Left renal cortex interstitium (tissue), 4 donors: ENCODE data around the gene FAT1. TPM values are rescaled to one million over a fixed set of nuclear protein-coding genes. Genes with fewer than 3 reads are reported as not detected.
"Not testable (repeated sequence)": the region's sequence is repeated elsewhere in the genome, so short reads cannot be mapped to it uniquely, and the experiment has no call there.

Experiments
- DNase-seq, 4 donors: peaks; one replicate each; pipeline ENCODE4 v3.0.0-alpha.2; 2013; ENCODE audit warnings: low read depth in 4 of 4, low spot score in 2 of 4, missing footprints in 1 of 4
- polyA plus RNA-seq, 4 donors: library from polyadenylated mRNA; unstranded; fragments of 120-200 nt; gene quantifications; one replicate each; pipeline ENCODE4 v1.2.1, GENCODE V29; 2013; ENCODE audit not compliant: insufficient read length in 4 of 4

Gene FAT1
- 100 to 1,000 TPM; 210 to 263 (median 239) TPM for polyA plus RNA-seq

- DNase-seq = peak in 3 of 4 donors; percentile 68 to 78 (median 73)
Measured at GRCh38 chr4:186723292-186724057, at the start of gene FAT1. TSS of gene FAT1 (minus strand) at chr4:186723856. CDS start at chr4:186709827, 14,029 bp downstream.

- no peak for DNase-seq
Measured at GRCh38 chr4:186772936-186773487, 49.4 kb upstream of the FAT1 start.

- no peak for DNase-seq
Measured at GRCh38 chr4:186771624-186772023, 48.0 kb upstream of the FAT1 start.

- DNase-seq = no peak
Measured at GRCh38 chr4:186770481-186771175, 47.0 kb upstream of the FAT1 start.

GRCh38 chr4:186767794-186768193 lies 44.1 kb upstream of the FAT1 start:
- DNase-seq = no peak

GRCh38 chr4:186765673-186766546 lies 42.3 kb upstream of the FAT1 start:
- DNase-seq = no peak

GRCh38 chr4:186765138-186765537 lies 41.5 kb upstream of the FAT1 start:
- DNase-seq = no peak

GRCh38 chr4:186764457-186764856 lies 40.8 kb upstream of the FAT1 start:
- no peak for DNase-seq

- no peak for DNase-seq
Measured at GRCh38 chr4:186762865-186763264, 39.2 kb upstream of the FAT1 start.

GRCh38 chr4:186762361-186762760 lies 38.7 kb upstream of the FAT1 start:
- no peak for DNase-seq

GRCh38 chr4:186761956-186762355 lies 38.3 kb upstream of the FAT1 start:
- DNase-seq = not testable (repeated sequence)

- DNase-seq = no peak
Measured at GRCh38 chr4:186761393-186761792, 37.7 kb upstream of the FAT1 start.

GRCh38 chr4:186760576-186760975 lies 36.9 kb upstream of the FAT1 start:
- no peak for DNase-seq

GRCh38 chr4:186759990-186760389 lies 36.3 kb upstream of the FAT1 start:
- no peak for DNase-seq

GRCh38 chr4:186758929-186759682 lies 35.5 kb upstream of the FAT1 start:
- no peak for DNase-seq

GRCh38 chr4:186757696-186758355 lies 34.2 kb upstream of the FAT1 start:
- DNase-seq = no peak

- DNase-seq = not testable (repeated sequence)
Measured at GRCh38 chr4:186756550-186756949, 32.9 kb upstream of the FAT1 start.

GRCh38 chr4:186755550-186756519 lies 32.2 kb upstream of the FAT1 start:
- no peak for DNase-seq
